ENCODE results near the gene IBSP. TPM values are rescaled to one million over a fixed set of nuclear protein-coding genes. Genes with fewer than 3 reads are reported as not detected.

The IBSP gene
- total and polyA plus RNA-seq, 4 donors: 0.12 to 0.37 (median 0.19) TPM; not detected in 1

DNA sequence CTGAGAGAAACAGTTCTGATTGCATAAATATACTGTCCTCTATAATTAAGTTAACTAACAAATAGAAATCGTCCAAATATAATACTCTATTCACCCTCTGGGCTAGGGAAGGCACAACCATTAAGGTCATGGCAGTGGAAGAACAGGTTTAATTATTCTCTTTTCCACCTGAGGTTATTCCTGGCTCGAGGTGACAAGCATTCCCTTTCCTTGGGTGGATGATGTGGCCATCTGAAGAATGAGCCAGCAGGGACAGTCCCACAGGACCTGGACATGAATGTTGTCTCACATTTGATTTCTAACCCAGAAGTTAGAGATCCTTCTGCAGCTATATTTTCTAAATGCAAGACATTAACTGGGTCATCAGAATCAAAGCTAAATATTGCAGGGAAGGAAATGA lies 5.5 kb downstream of the IBSP start:
- TF ChIP-seq, protein P1, sequence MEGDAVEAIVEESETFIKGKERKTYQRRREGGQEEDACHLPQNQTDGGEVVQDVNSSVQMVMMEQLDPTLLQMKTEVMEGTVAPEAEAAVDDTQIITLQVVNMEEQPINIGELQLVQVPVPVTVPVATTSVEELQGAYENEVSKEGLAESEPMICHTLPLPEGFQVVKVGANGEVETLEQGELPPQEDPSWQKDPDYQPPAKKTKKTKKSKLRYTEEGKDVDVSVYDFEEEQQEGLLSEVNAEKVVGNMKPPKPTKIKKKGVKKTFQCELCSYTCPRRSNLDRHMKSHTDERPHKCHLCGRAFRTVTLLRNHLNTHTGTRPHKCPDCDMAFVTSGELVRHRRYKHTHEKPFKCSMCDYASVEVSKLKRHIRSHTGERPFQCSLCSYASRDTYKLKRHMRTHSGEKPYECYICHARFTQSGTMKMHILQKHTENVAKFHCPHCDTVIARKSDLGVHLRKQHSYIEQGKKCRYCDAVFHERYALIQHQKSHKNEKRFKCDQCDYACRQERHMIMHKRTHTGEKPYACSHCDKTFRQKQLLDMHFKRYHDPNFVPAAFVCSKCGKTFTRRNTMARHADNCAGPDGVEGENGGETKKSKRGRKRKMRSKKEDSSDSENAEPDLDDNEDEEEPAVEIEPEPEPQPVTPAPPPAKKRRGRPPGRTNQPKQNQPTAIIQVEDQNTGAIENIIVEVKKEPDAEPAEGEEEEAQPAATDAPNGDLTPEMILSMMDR (IDR thresholded peaks at IDR 0.05; ENCODE audit: control extremely low read depth, extremely low read depth): no peak
- ATAC-seq (ENCODE audit: insufficient read depth, low FRiP score) (no peak), DNase-seq (no peak)
- no peak overlapping the region for H3K4me3 ChIP-seq
- no peak overlapping the region for H3K27ac ChIP-seq (ENCODE audit: low read depth in 1 of 2, low read length in 1 of 2)
- WGBS, 2 donors: 57 to 82% methylated on average over 2 of the region's 2 CpGs
- no peaks in the 10 kb centered on the region for H3K9me3 ChIP-seq (ENCODE audit: control insufficient read depth in 4 of 4, insufficient read depth in 3 of 4, low read length in 3 of 4)
- H3K9ac ChIP-seq (ENCODE audit: insufficient read depth in 1 of 2, low read length in 2 of 2): no peak overlapping the region
- H3K4me1 ChIP-seq (ENCODE audit: control insufficient read depth in 5 of 5, insufficient read depth in 5 of 5, low read length in 5 of 5): peaks cover 0 to 4% (median 0%) of the 10 kb centered on the region in 5 donors
- no peaks in the 10 kb centered on the region for H3K36me3 ChIP-seq (ENCODE audit: control insufficient read depth in 4 of 4, insufficient read depth in 4 of 4, low read length in 4 of 4)
- no peaks in the 10 kb centered on the region for H3K27me3 ChIP-seq (ENCODE audit: control insufficient read depth in 3 of 3, insufficient read depth in 3 of 3, low read length in 2 of 3)

DNA sequence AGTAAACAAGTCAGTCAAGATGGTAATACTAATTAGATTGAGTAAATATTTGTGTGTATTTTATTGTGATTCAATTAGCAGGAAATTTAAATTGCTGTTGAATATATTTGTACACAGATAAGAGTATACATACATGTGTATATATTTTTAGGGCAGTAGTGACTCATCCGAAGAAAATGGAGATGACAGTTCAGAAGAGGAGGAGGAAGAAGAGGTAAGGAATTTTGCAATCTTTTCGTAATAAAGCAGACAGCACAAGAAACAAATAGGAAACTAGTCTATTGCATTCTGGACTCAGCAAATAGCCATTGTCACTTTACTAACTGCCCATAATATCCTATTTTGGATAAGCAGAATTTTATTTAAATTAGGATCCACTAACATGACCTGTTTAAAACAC lies 6.6 kb downstream of the IBSP start:
- TF ChIP-seq, protein P1 (IDR thresholded peaks at IDR 0.05; ENCODE audit: control extremely low read depth, extremely low read depth): no peak
- no peak overlapping the region for H3K9ac ChIP-seq (ENCODE audit: insufficient read depth in 1 of 2, low read length in 2 of 2)
- H3K27me3 ChIP-seq (ENCODE audit: control insufficient read depth in 3 of 3, insufficient read depth in 3 of 3, low read length in 2 of 3): no peaks in the 10 kb centered on the region
- H3K27ac ChIP-seq (ENCODE audit: low read depth in 1 of 2, low read length in 1 of 2): no peak overlapping the region
- 22 to 51% methylated on average over 2 of the region's 2 CpGs for WGBS, 2 donors
- DNase-seq: no peak
- H3K9me3 ChIP-seq (ENCODE audit: control insufficient read depth in 4 of 4, insufficient read depth in 3 of 4, low read length in 3 of 4): no peaks in the 10 kb centered on the region
- ATAC-seq (ENCODE audit: insufficient read depth, low FRiP score): no peak
- H3K36me3 ChIP-seq (ENCODE audit: control insufficient read depth in 4 of 4, insufficient read depth in 4 of 4, low read length in 4 of 4): no peaks in the 10 kb centered on the region
- H3K4me3 ChIP-seq: no peak overlapping the region
- H3K4me1 ChIP-seq (ENCODE audit: control insufficient read depth in 5 of 5, insufficient read depth in 5 of 5, low read length in 5 of 5): peaks cover 0 to 4% (median 0%) of the 10 kb centered on the region in 5 donors

DNA sequence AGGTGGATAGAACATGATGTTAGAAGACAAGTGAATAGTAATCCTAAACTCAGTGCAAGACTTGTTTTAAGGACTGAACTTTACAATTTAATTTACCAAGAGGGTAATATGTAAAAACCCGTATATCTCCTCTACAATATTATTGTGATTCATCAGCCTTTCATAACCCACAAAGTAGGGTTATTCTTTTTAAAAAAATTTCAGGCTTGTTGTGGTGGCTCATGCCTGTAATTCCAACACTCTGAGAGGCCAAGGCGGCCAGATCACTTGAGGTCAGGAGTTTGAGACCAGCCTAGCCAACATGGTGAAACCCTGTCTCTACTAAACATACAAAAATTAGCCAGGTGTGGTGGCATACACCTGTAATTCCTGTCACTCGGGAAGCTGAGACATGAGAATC lies 7.2 kb downstream of the IBSP start:
- H3K27me3 ChIP-seq (ENCODE audit: control insufficient read depth in 3 of 3, insufficient read depth in 3 of 3, low read length in 2 of 3): no peaks in the 10 kb centered on the region
- ATAC-seq (ENCODE audit: insufficient read depth, low FRiP score) (no peak), DNase-seq (no peak)
- TF ChIP-seq, protein P1 (IDR thresholded peaks at IDR 0.05; ENCODE audit: control extremely low read depth, extremely low read depth): no peak
- no peaks in the 10 kb centered on the region for H3K9me3 ChIP-seq (ENCODE audit: control insufficient read depth in 4 of 4, insufficient read depth in 3 of 4, low read length in 3 of 4)
- no peak overlapping the region for H3K9ac ChIP-seq (ENCODE audit: insufficient read depth in 1 of 2, low read length in 2 of 2)
- H3K27ac ChIP-seq (ENCODE audit: low read depth in 1 of 2, low read length in 1 of 2): no peak overlapping the region
- H3K36me3 ChIP-seq (ENCODE audit: control insufficient read depth in 4 of 4, insufficient read depth in 4 of 4, low read length in 4 of 4): no peaks in the 10 kb centered on the region
- no peak overlapping the region for H3K4me3 ChIP-seq
- 89 to 92% methylated on average over 3 of the region's 3 CpGs for WGBS, 2 donors
- peaks cover 0 to 4% (median 0%) of the 10 kb centered on the region in 5 donors for H3K4me1 ChIP-seq (ENCODE audit: control insufficient read depth in 5 of 5, insufficient read depth in 5 of 5, low read length in 5 of 5)

DNA sequence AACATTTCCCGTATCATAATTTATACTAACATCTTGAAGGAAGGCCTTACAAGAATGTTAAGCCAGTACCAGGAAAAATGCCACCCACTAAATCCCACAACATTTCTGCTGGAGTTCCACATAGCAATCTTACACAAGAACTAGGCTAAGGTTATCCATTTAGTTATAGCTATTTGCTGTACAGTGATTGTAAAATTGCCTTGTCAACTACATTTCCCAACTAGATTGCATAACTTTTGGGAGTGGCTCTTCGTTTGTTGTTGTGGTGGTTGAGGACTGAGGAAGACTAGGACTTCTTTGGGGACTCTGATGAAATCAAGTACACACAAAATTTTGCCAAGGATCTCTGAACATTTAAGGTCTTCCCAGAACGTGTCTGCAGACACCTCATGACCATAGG lies 8.0 kb downstream of the IBSP start:
- no peak overlapping the region for H3K9ac ChIP-seq (ENCODE audit: insufficient read depth in 1 of 2, low read length in 2 of 2)
- TF ChIP-seq, protein P1 (IDR thresholded peaks at IDR 0.05; ENCODE audit: control extremely low read depth, extremely low read depth): no peak
- no peak overlapping the region for H3K27ac ChIP-seq (ENCODE audit: low read depth in 1 of 2, low read length in 1 of 2)
- WGBS, 2 donors: 43 to 48% methylated on average over 3 of the region's 3 CpGs
- no peaks in the 10 kb centered on the region for H3K36me3 ChIP-seq (ENCODE audit: control insufficient read depth in 4 of 4, insufficient read depth in 4 of 4, low read length in 4 of 4)
- H3K4me1 ChIP-seq (ENCODE audit: control insufficient read depth in 5 of 5, insufficient read depth in 5 of 5, low read length in 5 of 5): peaks cover 0 to 4% (median 0%) of the 10 kb centered on the region in 5 donors
- DNase-seq (no peak), ATAC-seq (ENCODE audit: insufficient read depth, low FRiP score) (peak; percentile 41)
- H3K4me3 ChIP-seq: no peak overlapping the region
- H3K27me3 ChIP-seq (ENCODE audit: control insufficient read depth in 3 of 3, insufficient read depth in 3 of 3, low read length in 2 of 3): no peaks in the 10 kb centered on the region
- no peaks in the 10 kb centered on the region for H3K9me3 ChIP-seq (ENCODE audit: control insufficient read depth in 4 of 4, insufficient read depth in 3 of 4, low read length in 3 of 4)
